Colonic mucosa (tissue), 4 donors: ENCODE data around the gene WDR54. TPM values are rescaled to one million over a fixed set of nuclear protein-coding genes. Genes with fewer than 3 reads are reported as not detected.

Experiments
- DNase-seq: peaks from one replicate; pipeline ENCODE4 v3.0.0-alpha.2; 2020
- H3K27ac ChIP-seq: fragments of 200-600 bp; one replicate; pipeline ENCODE4 v1.8.0; 2021
- H3K27me3 ChIP-seq: fragments of 200-600 bp; one replicate; pipeline ENCODE4 v1.8.0; 2021
- H3K36me3 ChIP-seq: fragments of 200-600 bp; one replicate; pipeline ENCODE4 v1.8.0; 2021
- H3K4me1 ChIP-seq: fragments of 200-600 bp; one replicate; pipeline ENCODE4 v1.8.0; 2021; ENCODE audit warnings: mild to moderate bottlenecking
- H3K4me3 ChIP-seq: fragments of 200-600 bp; one replicate; pipeline ENCODE4 v1.8.0; 2021
- H3K9ac ChIP-seq, 2 donors: one replicate each; pipeline ENCODE4 v1.7.0; 2013; ENCODE audit warnings: control low read depth in 2 of 2, low read depth in 2 of 2, low read length in 2 of 2
- H3K9me3 ChIP-seq: fragments of 200-600 bp; one replicate; pipeline ENCODE4 v1.8.0; 2021
- intact Hi-C: fragments of 100-400 bp; cut with DNase I; formaldehyde crosslinking; loops from one replicate; pipeline ENCODE4 v1.14.1; 2022
- total RNA-seq, 2 donors: library from RNA; stranded (reverse); fragmentation: NEBNext Ultra II Directional in 1 of 2; extraction: Animal tissue kit (Norgen Biotek cat#: 25700) in 1 of 2; gene quantifications; one replicate each; pipeline ENCODE4 v1.2.1, GENCODE V29; 2021
- TF ChIP-seq, protein P1 (sequence below): fragments of 200-600 bp; IDR thresholded peaks from one replicate; pipeline ENCODE4 v1.8.0; 2022; ENCODE audit warnings: antibody characterized with exemption, mild to moderate bottlenecking
- donor health status: healthy.
- donor health status: DM: no; HTN: no; CAD: no.
- donor health status: DM: no; HTN: no; CAD: no.

Gene WDR54
- total RNA-seq, 2 donors from 2014 or later, result 7.5 to 9.0 TPM

- Histone ChIP-seq H3K4me1 (peaks cover 16% of the 10 kb centered on the region), H3K9me3 (no peaks in the 10 kb centered on the region), H3K36me3 (no peaks in the 10 kb centered on the region), H3K27ac (peak overlapping the region; percentile 80), H3K9ac (peak overlapping the region; percentile 94 to 95), H3K4me3 (peak overlapping the region; percentile 94), H3K27me3 (no peaks in the 10 kb centered on the region)
- TF ChIP-seq, protein P1, sequence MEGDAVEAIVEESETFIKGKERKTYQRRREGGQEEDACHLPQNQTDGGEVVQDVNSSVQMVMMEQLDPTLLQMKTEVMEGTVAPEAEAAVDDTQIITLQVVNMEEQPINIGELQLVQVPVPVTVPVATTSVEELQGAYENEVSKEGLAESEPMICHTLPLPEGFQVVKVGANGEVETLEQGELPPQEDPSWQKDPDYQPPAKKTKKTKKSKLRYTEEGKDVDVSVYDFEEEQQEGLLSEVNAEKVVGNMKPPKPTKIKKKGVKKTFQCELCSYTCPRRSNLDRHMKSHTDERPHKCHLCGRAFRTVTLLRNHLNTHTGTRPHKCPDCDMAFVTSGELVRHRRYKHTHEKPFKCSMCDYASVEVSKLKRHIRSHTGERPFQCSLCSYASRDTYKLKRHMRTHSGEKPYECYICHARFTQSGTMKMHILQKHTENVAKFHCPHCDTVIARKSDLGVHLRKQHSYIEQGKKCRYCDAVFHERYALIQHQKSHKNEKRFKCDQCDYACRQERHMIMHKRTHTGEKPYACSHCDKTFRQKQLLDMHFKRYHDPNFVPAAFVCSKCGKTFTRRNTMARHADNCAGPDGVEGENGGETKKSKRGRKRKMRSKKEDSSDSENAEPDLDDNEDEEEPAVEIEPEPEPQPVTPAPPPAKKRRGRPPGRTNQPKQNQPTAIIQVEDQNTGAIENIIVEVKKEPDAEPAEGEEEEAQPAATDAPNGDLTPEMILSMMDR, result peak; percentile 98
- peak; percentile 97 for DNase-seq
- intact Hi-C loops, result loop anchor here (10.0 kb wide), 1 partner anchor 127 kb away; no protein-coding TSS in a partner anchor
Observed at GRCh38 chr2:74391580-74392448, 29.7 kb upstream of the WDR54 start.

DNA sequence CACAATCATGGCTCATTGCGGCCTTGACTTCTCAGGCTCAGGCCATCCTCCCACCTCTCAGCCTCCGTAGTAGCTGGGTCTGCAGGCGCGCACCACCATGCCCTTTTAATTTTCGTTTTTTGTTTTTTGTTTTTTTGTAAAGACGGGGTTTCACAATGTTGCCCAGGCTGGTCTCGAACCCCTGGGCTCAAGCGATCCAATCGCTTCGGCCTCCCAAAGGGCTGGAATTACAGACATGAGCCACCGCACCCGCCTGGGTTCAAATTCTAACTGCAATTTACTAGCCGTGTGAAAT, 29.1 kb upstream of the WDR54 start:
- H3K9ac ChIP-seq, result peak overlapping the region in 1 of 2 donors; percentile 94
- no peak for DNase-seq
- no peak overlapping the region for H3K27ac ChIP-seq
- H3K36me3 ChIP-seq, result no peaks in the 10 kb centered on the region
- no peak overlapping the region for H3K4me3 ChIP-seq
- H3K9me3 ChIP-seq, result no peaks in the 10 kb centered on the region
- H3K4me1 ChIP-seq, result peaks cover 16% of the 10 kb centered on the region
- intact Hi-C loops, result loop anchor here (10.0 kb wide), 1 partner anchor 128 kb away; no protein-coding TSS in a partner anchor
- no peaks in the 10 kb centered on the region for H3K27me3 ChIP-seq
- TF ChIP-seq, protein P1, result no peak

- H3K27me3 ChIP-seq, result no peaks in the 10 kb centered on the region
- no peak overlapping the region for H3K27ac ChIP-seq
- H3K4me1 ChIP-seq, result peaks cover 16% of the 10 kb centered on the region
- TF ChIP-seq, protein P1, result no peak
- no peaks in the 10 kb centered on the region for H3K9me3 ChIP-seq
- DNase-seq, result no peak
- H3K4me3 ChIP-seq, result no peak overlapping the region
- H3K36me3 ChIP-seq, result no peaks in the 10 kb centered on the region
- intact Hi-C loops, result loop anchor here (10.0 kb wide), 1 partner anchor 129 kb away; no protein-coding TSS in a partner anchor
- no peak overlapping the region for H3K9ac ChIP-seq
Observed at GRCh38 chr2:74393525-74393924, 28.0 kb upstream of the WDR54 start.

GRCh38 chr2:74396149-74396548, 25.4 kb upstream of the WDR54 start:
- Histone ChIP-seq H3K27ac (no peak overlapping the region), H3K9ac (no peak overlapping the region), H3K4me3 (no peak overlapping the region), H3K27me3 (no peaks in the 10 kb centered on the region), H3K4me1 (no peaks in the 10 kb centered on the region), H3K9me3 (no peaks in the 10 kb centered on the region), H3K36me3 (no peaks in the 10 kb centered on the region)
- DNase-seq, result no peak
- TF ChIP-seq, protein P1, result no peak
- intact Hi-C loops, result loop anchor here (5.0 to 10.0 kb wide), 2 partner anchors 64 to 131 kb away; no protein-coding TSS in a partner anchor

DNA sequence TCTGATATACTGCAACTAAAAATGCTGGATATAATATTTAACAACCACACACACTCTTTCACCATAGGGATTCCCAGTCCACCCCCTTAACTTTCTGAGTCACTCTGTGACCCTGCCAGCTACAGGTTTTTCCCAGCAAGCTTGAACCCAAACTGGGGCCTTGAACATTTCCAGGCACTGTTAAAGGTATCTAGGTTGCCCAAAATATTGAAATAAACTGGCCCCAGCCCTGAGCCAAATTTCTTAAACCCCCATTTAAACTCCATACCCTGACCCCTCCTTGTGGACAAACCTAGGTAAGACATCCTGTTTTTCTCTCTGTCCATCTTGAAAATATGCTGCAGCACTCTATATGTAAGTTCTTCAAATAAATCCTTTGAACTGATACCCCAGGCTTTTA, 21.7 kb upstream of the WDR54 start:
- DNase-seq, result no peak
- Histone ChIP-seq H3K9ac (no peak overlapping the region), H3K27me3 (no peaks in the 10 kb centered on the region), H3K27ac (no peak overlapping the region), H3K36me3 (no peaks in the 10 kb centered on the region), H3K4me1 (no peaks in the 10 kb centered on the region), H3K4me3 (no peak overlapping the region), H3K9me3 (no peaks in the 10 kb centered on the region)
- TF ChIP-seq, protein P1, result peak; percentile 53
- intact Hi-C loops, result loop anchor here (5.0 to 10.0 kb wide), 2 partner anchors 67 to 135 kb away; no protein-coding TSS in a partner anchor
